GM12864 (cell line): ENCODE data around the gene PPP2R2B.

Experiments
- DNase-seq: peaks from one replicate; pipeline ENCODE4 v3.0.0-alpha.2; 2011; ENCODE audit warnings: low read depth
- H3K4me3 ChIP-seq: 2 replicates; pipeline ENCODE4 v1.5.1; 2011; ENCODE audit warnings: mild to moderate bottlenecking, low read depth, low read length, control low read depth
- TF ChIP-seq, protein P1 (sequence below): IDR thresholded peaks from 2 replicates; pipeline ENCODE4 v1.5.1; 2011; ENCODE audit warnings: low read depth, mild to moderate bottlenecking, moderate library complexity, low read length, control low read depth, inconsistent platforms; ENCODE audit errors: missing control alignments

Gene PPP2R2B

DNA sequence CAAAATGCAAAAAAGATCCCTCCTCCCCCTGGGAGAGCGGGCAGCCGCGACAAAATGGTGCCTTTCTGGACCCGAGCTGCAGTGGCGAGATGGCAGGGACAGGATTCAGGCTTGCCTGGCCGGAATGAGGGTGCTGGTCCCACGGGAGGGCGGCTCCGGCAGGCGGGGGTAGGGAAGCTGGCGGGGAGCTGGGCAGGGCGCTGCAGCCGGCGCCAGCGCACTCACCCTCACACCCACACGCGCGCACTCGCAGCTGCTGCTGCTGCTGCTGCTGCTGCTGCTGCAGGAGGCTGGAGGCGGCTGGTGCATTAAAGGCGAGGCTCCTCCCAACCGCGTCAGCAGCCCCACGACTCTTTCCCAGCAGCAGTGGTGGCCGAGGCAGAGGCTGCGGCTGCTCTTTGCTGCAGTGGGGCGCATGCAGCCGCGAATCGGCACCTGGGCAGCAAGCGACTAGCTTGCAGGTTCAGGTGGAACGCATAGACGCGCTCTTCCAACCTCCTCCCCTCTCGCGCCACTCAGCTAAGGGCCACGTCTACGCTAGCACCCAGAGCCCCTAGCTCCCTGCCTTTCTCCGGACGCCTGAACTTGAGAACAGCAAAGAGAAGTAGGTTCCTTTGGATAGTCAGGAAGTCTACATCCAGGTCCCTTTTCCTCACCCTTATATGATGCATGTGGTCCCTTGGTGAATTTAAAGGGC lies at the start of gene PPP2R2B:
Gene PPP2R2B (minus strand): TSS at position 282 of the 697 bp plus-strand sequence.
- TF ChIP-seq, protein P1, sequence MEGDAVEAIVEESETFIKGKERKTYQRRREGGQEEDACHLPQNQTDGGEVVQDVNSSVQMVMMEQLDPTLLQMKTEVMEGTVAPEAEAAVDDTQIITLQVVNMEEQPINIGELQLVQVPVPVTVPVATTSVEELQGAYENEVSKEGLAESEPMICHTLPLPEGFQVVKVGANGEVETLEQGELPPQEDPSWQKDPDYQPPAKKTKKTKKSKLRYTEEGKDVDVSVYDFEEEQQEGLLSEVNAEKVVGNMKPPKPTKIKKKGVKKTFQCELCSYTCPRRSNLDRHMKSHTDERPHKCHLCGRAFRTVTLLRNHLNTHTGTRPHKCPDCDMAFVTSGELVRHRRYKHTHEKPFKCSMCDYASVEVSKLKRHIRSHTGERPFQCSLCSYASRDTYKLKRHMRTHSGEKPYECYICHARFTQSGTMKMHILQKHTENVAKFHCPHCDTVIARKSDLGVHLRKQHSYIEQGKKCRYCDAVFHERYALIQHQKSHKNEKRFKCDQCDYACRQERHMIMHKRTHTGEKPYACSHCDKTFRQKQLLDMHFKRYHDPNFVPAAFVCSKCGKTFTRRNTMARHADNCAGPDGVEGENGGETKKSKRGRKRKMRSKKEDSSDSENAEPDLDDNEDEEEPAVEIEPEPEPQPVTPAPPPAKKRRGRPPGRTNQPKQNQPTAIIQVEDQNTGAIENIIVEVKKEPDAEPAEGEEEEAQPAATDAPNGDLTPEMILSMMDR, result no peak
- H3K4me3 ChIP-seq, result no peak within 1 kb of the TSS
- DNase-seq, result no peak

DNA sequence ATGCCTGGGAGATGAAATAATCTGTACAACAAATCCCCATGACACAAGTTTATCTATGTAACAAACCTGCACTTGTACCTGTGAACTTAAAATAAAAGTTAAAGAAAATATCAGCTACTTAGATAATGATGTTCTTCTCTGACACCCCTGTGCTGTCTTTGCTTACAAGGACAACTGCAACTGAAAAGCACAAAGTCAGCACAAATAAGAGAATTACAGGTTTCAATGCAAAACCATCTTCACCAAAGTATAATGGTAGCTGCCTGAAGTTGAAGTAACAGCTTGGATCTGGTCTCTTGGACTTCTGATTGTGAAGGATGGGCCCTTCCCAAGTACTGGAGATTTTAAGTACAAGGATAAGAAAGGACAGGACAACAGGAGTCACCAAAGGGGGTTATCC lies 45.6 kb upstream of the PPP2R2B start:
- TF ChIP-seq, protein P1, result no peak
- no peak for DNase-seq
- H3K4me3 ChIP-seq, result no peak overlapping the region

DNA sequence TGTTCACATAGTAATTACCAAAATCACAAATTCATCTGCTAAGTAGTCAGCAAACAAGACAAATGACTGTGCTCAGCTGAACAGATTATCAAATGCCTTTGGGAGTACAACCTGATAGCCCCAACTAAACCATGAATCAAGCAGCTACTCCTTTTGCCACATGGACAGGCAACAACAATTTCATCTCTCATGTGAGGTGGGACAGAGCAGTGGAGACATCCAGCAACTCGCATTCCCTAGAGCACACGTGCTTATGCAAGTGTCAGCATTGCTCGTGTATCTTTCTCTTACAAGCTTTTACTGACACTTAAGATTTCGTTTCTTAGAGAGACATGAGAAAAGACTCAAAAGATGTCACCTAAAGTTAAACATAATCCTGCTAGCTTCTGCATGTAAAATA lies 42.7 kb upstream of the PPP2R2B start:
- no peak for DNase-seq
- H3K4me3 ChIP-seq, result no peak overlapping the region
- TF ChIP-seq, protein P1, result no peak

DNA sequence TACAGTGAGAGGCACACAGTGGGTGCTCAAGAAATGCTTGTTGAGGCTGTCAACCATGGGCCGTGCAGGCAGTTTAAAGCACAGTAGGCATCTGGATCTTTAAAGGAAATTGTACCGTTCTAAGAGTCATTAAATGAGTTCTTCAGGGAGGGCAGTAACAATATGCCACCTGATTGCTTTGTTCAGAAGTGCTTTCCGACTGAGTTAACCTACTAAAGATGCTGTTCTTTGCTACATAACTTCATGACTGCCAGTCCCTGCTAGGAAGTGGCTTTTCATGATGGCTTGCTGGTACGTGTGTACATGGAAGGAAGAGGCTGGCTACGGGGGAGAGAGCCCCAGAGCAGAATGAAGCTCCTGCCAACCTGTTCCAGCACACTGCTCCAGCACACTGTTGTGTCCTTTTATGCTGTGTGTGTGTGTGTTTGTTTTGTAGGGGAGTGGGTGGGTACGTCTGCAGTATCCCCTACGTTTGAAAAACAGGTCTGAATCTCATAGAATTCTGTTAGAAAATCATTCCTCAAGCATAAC lies 41.9 kb upstream of the PPP2R2B start:
- no peak for DNase-seq
- TF ChIP-seq, protein P1, result no peak
- no peak overlapping the region for H3K4me3 ChIP-seq

DNA sequence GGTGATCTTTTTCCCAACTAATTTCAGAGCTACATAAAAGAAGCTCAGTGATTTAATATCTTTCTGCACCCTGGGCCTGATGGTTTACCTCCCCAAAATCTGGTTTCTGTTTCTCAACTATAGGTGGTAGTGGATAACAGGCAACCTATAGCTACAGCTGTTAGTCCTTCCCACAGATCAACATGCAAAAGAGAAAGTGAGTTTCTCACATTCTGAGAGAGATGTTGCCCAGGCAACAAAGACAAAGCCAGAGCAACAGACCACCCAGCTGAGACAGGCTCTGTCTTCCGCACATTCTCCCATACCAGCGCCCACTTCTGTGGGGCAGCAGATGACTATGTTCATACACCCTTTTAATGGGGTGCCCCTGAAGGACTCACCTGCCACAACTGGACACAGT lies 40.7 kb upstream of the PPP2R2B start:
- no peak for DNase-seq
- no peak overlapping the region for H3K4me3 ChIP-seq
- TF ChIP-seq, protein P1, result no peak

DNA sequence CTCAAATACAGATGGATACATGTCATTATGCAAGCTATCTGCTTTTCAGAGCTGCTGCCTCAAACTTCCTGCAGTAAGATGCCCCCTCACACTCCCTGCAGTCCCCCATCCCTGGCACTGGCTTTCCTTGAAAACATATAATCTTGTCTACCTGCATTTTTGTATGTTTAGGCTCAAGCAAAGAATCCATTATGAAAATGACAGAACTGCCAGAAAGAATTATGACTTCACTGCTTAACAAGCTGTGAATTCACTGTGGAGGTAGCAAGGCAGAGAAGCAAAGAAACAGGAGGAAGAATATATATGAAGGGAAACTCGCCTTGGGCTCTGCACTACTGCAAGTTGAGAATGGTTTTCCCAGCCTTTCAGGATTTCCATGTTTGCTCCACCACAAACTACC lies 39.4 kb upstream of the PPP2R2B start:
- TF ChIP-seq, protein P1, result no peak
- no peak for DNase-seq
- H3K4me3 ChIP-seq, result no peak overlapping the region

DNA sequence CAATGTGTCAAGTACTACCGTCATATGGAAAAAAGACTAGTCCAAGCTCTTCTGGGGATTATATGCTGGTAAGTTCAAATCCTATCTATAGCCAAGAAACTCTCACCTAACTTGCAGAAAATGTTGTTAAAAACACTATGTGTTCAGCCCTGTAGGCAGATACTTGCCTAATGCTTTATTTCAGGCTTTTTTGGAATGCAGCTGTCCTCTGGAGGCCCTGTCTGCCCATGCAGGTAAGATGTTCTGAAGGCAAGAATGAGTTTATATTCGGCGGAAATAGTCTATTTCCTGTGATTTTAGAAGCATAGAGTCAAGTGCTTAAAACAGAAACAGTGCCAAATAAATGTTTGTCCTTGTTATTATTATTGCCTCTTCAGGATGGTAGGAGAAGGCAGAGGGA lies 34.3 kb upstream of the PPP2R2B start:
- no peak for DNase-seq
- no peak overlapping the region for H3K4me3 ChIP-seq
- TF ChIP-seq, protein P1, result no peak
